Forelimb muscle (tissue), 1 donor: ENCODE results near the gene PDK3. TPM values are rescaled to one million over a fixed set of nuclear protein-coding genes. Genes with fewer than 3 reads are reported as not detected.

ENCODE experiments used
- DNase-seq: peaks from one replicate; pipeline ENCODE4 v3.0.0-alpha.2; 2013; ENCODE audit warnings: low read depth
- polyA plus RNA-seq: library from polyadenylated mRNA; unstranded; fragments of 120-200 nt; gene quantifications from one replicate; pipeline ENCODE4 v1.2.1, GENCODE V29; 2013; ENCODE audit not compliant: insufficient read length

Gene PDK3
- polyA plus RNA-seq, 1 donor: 1.9 TPM

GRCh38 chrX:24553011-24553410 lies 87.9 kb downstream of the PDK3 start:
- no peak for DNase-seq

- no peak for DNase-seq
Measured at GRCh38 chrX:24561121-24561520, 96.0 kb downstream of the PDK3 start.

- DNase-seq: no peak
Measured at GRCh38 chrX:24563291-24564010, 98.4 kb downstream of the PDK3 start.

- no peak for DNase-seq
Measured at GRCh38 chrX:24566240-24566639, 101.2 kb downstream of the PDK3 start.

DNA sequence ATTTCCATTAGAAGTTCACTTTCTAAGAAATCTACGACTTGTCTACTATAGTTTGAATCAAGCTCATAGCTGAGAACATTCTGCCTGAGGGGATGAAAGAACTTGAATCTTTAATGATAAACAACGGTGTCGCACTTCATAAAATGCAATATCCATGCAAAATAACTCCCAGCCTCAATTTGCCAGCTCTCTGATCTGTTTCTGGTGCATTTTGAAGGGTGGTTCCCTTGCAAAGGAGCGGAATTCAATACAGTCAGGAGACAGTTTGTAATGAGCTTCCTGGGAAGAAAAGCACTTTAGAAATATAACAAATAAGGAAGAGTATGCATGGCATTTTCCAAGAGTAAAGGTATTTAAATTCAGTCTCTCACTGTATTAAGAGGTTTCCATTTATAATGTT lies 102.1 kb downstream of the PDK3 start:
- DNase-seq: no peak

GRCh38 chrX:24574743-24575142 lies 109.7 kb downstream of the PDK3 start:
- no peak for DNase-seq

DNA sequence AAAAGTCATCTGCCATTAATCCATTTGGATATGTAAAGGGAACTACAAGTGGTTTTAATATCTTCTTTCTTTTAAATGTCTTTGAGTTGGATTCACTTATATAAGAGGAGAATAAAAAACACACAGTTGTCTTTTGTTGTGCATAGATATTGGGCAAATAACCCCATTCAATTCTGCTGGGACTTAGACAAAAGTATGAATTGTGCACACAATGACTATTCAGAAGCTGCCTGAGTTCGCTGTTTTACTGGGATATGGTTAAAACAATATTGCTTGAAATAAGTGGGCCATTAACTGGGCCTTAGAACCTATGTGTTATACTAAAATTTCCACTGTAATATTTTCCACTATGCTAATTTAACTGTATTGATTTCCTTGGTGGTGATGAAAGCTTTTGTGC lies 110.4 kb downstream of the PDK3 start:
- no peak for DNase-seq

DNA sequence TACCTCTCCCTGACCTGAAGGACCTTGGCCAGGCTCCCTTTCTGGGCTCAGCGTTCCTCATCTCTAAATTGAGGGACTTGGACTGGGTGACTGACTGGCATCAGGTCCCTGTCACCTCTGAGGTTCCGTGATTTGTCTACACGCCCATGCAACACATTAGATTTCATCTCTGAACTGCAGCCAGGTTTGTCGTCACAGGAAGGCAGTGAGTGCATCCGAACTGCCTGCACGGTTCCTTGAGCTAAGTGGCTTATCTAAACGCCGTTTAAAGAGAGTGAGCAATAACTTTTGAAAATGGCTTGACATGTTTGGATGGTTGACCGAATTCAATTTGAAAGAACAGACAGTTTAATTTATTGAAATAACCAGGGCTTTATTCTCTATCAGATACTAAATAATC lies 112.0 kb downstream of the PDK3 start:
- DNase-seq: no peak

Other genes with a start within 250 kb of the PDK3 start
- gene SUPT20HL2, start 151.2 kb upstream of the PDK3 start, polyA plus RNA-seq: 0.28 TPM
- gene SUPT20HL1, start 104.6 kb upstream of the PDK3 start, polyA plus RNA-seq: 0.10 TPM
- gene PCYT1B, start 182.1 kb downstream of the PDK3 start, polyA plus RNA-seq: 2.0 TPM
- 16.1 TPM for gene POLA1, start 228.6 kb downstream of the PDK3 start, polyA plus RNA-seq